Breast epithelium (tissue), 3 donors: ENCODE data around the gene SMIM24.

ENCODE experiments used
- CTCF ChIP-seq, 3 donors: fragments of 450-650 bp; IDR thresholded peaks; one replicate each; pipeline ENCODE4 v1.5.1; 2016 to 2017; ENCODE audit warnings: antibody characterized with exemption in 3 of 3, mild to moderate bottlenecking in 3 of 3, moderate library complexity in 3 of 3
- POLR2A ChIP-seq: fragments of 450-650 bp; IDR thresholded peaks from one replicate; pipeline ENCODE4 v1.6.1; 2016; ENCODE audit warnings: antibody characterized with exemption, mild to moderate bottlenecking, moderate library complexity

- no peak for TF ChIP-seq CTCF (IDR thresholded peaks at IDR 0.05)
- TF ChIP-seq POLR2A, result no peak
Observed at GRCh38 chr19:3524904-3525451, 44.7 kb upstream of the SMIM24 start.
